ENCODE results near the gene NKAIN4. TPM values are rescaled to one million over a fixed set of nuclear protein-coding genes. Genes with fewer than 3 reads are reported as not detected.
A peak's percentile ranks its signal among the peaks of the same experiment; 100 is the strongest.

Gene NKAIN4
- total and polyA plus RNA-seq, 12 donors = 0.04 TPM; not detected in 11

- 0% methylated on average over 35 to 37 of the region's 37 CpGs for WGBS, 2 donors
- intact Hi-C loops (cut with DNase I) = loop anchor here in 1 of 10 donors (5.0 kb wide), 1 partner anchor 56 kb away; the partner anchor contains the start of gene YTHDF1
- H3K27ac ChIP-seq = peak overlapping the region in 9 of 10 donors; percentile 58 to 84 (median 73)
These were observed 18.9 kb upstream of the NKAIN4 start for GRCh38 chr20:63273059-63273579.

GRCh38 chr20:63272105-63273058 is 18.1 kb upstream of the NKAIN4 start, which contains the start of gene ARFGAP1:
ARFGAP1 (plus strand) TSS chr20:63272813; CDS start chr20:63275581, 2,768 bp downstream.
- peaks cover 0 to 25% (median 2%) of the 10 kb centered on the region in 9 donors for H3K36me3 ChIP-seq
- H3K4me1 ChIP-seq = peaks cover 5 to 29% (median 21%) of the 10 kb centered on the region in 9 donors
- H3K9me3 ChIP-seq = no peaks in the 10 kb centered on the region
- peak; percentile 92 to 98 (median 98) for ATAC-seq
- H3K4me3 ChIP-seq = peak within 1 kb of the TSS; percentile 76 to 98 (median 86)
- peaks cover 0 to 8% (median 4%) of the 10 kb centered on the region in 7 donors for H3K27me3 ChIP-seq
- DNase-seq = peak; percentile 91 to 92
- H3K27ac ChIP-seq = peak within 1 kb of the TSS in 9 of 10 donors; percentile 58 to 84 (median 73)
- intact Hi-C loops (cut with DNase I) = loop anchor here in 1 of 10 donors (5.0 kb wide), 1 partner anchor 55 kb away; the partner anchor contains the start of gene YTHDF1
- no peak for TF ChIP-seq CTCF (IDR thresholded peaks at IDR 0.05)
- WGBS, 2 donors = 1% methylated on average over 70 to 97 of the region's 97 CpGs

More at GRCh38 chr20:63273059-63273579, 18.9 kb upstream of the NKAIN4 start:
- no peaks in the 10 kb centered on the region for H3K9me3 ChIP-seq
- H3K4me3 ChIP-seq = peak overlapping the region; percentile 76 to 98 (median 86)
- peaks cover 5 to 29% (median 21%) of the 10 kb centered on the region in 9 donors for H3K4me1 ChIP-seq
- H3K27me3 ChIP-seq = peaks cover 0 to under 1% (median 0%) of the 10 kb centered on the region in 7 donors
- DNase-seq (no peak), ATAC-seq (no peak)
- no peak for TF ChIP-seq CTCF (IDR thresholded peaks at IDR 0.05)
- peaks cover 0 to 32% (median 7%) of the 10 kb centered on the region in 9 donors for H3K36me3 ChIP-seq

- Histone ChIP-seq H3K27ac (no peak overlapping the region), H3K27me3 (peaks cover 0 to 21% (median 16%) of the 10 kb centered on the region in 7 donors), H3K36me3 (peaks cover 0 to 9% (median 0%) of the 10 kb centered on the region in 9 donors), H3K9me3 (no peaks in the 10 kb centered on the region), H3K4me3 (no peak overlapping the region), H3K4me1 (peaks cover 5 to 29% (median 21%) of the 10 kb centered on the region in 9 donors)
- WGBS, 2 donors = 90 to 93% methylated on average over 9 of the region's 9 CpGs
- no peak for TF ChIP-seq CTCF (IDR thresholded peaks at IDR 0.05)
- DNase-seq (no peak), ATAC-seq (no peak)
- intact Hi-C loops (cut with DNase I) = loop anchor here in 1 of 10 donors (5.0 kb wide), 1 partner anchor 53 kb away; the partner anchor contains the start of gene YTHDF1
These were observed 16.5 kb upstream of the NKAIN4 start for GRCh38 chr20:63270606-63271325.

Measured in heart right ventricle (tissue), 16 donors.